Epithelial cell of esophagus (primary cell): ENCODE data around the gene PRORP.

Source experiments
- DNase-seq: peaks from one replicate; pipeline ENCODE4 v3.0.0; 2010; ENCODE audit warnings: low read depth
- H3K4me3 ChIP-seq: 2 replicates; pipeline ENCODE4 v1.5.1; 2011; ENCODE audit warnings: mild to moderate bottlenecking, low read length, control low read depth
- CTCF ChIP-seq: IDR thresholded peaks from 2 replicates; pipeline ENCODE4 v1.5.1; 2011; ENCODE audit warnings: low read depth, mild to moderate bottlenecking, low read length, control low read depth, inconsistent platforms; ENCODE audit not compliant: insufficient read depth; ENCODE audit errors: missing control alignments

Gene PRORP

DNA sequence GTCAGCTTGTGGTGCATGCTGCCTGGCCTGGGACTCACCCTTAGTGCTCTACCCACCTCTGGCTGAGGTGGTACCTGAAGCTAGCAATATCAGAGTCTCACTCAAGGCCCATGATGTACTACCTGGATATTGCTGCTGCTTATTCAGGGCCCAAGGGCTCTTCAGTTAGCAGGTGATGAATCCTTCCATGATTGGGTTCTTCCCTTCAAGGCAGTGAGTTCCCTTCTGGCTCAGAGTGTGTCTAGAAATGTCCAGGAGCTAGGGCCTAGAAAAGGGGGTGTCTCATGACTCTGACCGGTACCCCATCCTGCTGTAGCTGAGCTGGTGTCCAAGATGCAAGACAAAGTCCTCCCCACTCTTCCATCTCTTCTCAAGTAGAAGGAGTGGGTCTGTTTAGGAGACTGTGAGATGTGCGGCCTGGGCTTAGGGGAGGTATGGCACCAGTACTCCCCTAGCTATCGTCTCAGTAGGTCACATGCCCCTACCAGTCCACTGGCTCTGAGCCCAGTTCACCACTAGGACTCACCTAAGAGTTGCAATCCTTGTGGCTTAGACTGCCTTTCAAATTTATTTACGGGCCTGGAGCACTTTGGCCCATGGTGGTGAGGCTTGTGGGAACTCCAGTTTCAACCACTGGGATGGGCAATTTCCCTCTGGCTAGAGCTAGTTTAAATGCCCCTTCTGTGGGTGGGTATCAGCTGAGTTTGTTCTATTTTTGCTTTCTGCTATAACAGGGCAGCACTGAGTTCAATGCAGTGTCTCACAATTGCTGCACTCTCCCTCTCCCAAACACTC lies 12.2 kb downstream of the PRORP start:
- no peak overlapping the region for H3K4me3 ChIP-seq
- no peak for DNase-seq
- no peak for TF ChIP-seq CTCF

DNA sequence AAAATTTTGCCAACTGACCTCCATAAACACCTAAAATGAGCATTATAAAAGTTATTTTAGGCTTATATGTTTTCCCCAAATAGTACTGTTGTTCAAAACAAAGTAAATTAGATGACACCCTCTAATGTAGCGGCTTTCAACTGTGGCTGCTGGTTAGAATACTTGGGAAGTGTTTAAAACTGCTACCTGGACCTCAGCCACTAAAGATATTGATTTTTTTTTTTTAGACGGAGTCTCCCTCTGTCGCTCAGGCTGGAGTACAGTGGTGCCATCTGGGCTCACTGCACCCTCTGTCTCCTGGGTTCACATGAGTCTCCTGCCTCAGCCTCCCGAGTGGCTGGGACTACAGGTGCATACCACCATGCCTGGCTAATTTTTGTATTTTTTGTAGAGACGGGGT lies 16.2 kb downstream of the PRORP start:
- no peak for TF ChIP-seq CTCF
- DNase-seq: no peak
- no peak overlapping the region for H3K4me3 ChIP-seq

GRCh38 chr14:35140718-35141581 lies 18.6 kb downstream of the PRORP start:
- H3K4me3 ChIP-seq: no peak overlapping the region
- no peak for TF ChIP-seq CTCF
- DNase-seq: peak; percentile 36

- TF ChIP-seq CTCF: no peak
- no peak for DNase-seq
- H3K4me3 ChIP-seq: no peak overlapping the region
Observed at GRCh38 chr14:35144029-35144428, 21.7 kb downstream of the PRORP start.

- TF ChIP-seq CTCF: no peak
- no peak overlapping the region for H3K4me3 ChIP-seq
Observed at GRCh38 chr14:35146711-35147149, 24.4 kb downstream of the PRORP start.

GRCh38 chr14:35147186-35147585 lies 24.8 kb downstream of the PRORP start:
- TF ChIP-seq CTCF: no peak
- no peak for DNase-seq
- H3K4me3 ChIP-seq: no peak overlapping the region

More at GRCh38 chr14:35146711-35147149, 24.4 kb downstream of the PRORP start:
- no peak for DNase-seq
